Brain microvascular endothelial cell (primary cell): ENCODE measurements around the gene RAP2B.

ENCODE experiments used
- DNase-seq: peaks from one replicate; pipeline ENCODE4 v3.0.0-alpha.2; 2020
- H3K27ac ChIP-seq: fragments of 250-450 bp; sonication (Bioruptor Pico); 2 replicates; pipeline ENCODE4 v1.5.1; 2020; ENCODE audit warnings: mild to moderate bottlenecking, moderate library complexity
- H3K27me3 ChIP-seq: fragments of 250-450 bp; sonication (Bioruptor Pico); replicated peaks from 2 replicates; pipeline ENCODE4 v1.5.1; 2020; ENCODE audit warnings: mild to moderate bottlenecking
- H3K36me3 ChIP-seq: fragments of 250-450 bp; sonication (Bioruptor Pico); replicated peaks from 2 replicates; pipeline ENCODE4 v1.5.1; 2020; ENCODE audit warnings: mild to moderate bottlenecking
- H3K4me3 ChIP-seq: 2 replicates; pipeline ENCODE4 v1.5.1; 2011; ENCODE audit warnings: low read depth, mild to moderate bottlenecking, control low read depth, low read length, moderate library complexity
- CTCF ChIP-seq: IDR thresholded peaks from 2 replicates; pipeline ENCODE4 v1.5.1; 2011; ENCODE audit warnings: low read depth, mild to moderate bottlenecking, moderate library complexity, low read length, control low read depth, inconsistent platforms; ENCODE audit errors: missing control alignments
- in situ Hi-C: cut with HindIII; loops from 2 replicates; pipeline ENCODE4 v1.10.0; 2017; ENCODE audit warnings: low sequenced_read_pairs, low pct_ligation_motif_present

RAP2B gene

GRCh38 chr3:153129866-153130265, 32.2 kb upstream of the RAP2B start:
- no peak for TF ChIP-seq CTCF
- in situ Hi-C loops = no loop called here
- no peak overlapping the region for H3K27ac ChIP-seq
- no peak for DNase-seq
- H3K4me3 ChIP-seq = no peak overlapping the region
- no peaks in the 10 kb centered on the region for H3K36me3 ChIP-seq
- no peaks in the 10 kb centered on the region for H3K27me3 ChIP-seq

GRCh38 chr3:153130312-153130977, 31.6 kb upstream of the RAP2B start:
- Histone ChIP-seq H3K27ac (peak overlapping the region; percentile 55), H3K4me3 (no peak overlapping the region), H3K36me3 (no peaks in the 10 kb centered on the region), H3K27me3 (no peaks in the 10 kb centered on the region)
- peak; percentile 40 for DNase-seq
- in situ Hi-C loops = no loop called here
- no peak for TF ChIP-seq CTCF

GRCh38 chr3:153137626-153138025, 24.4 kb upstream of the RAP2B start:
- no peak for DNase-seq
- H3K27ac ChIP-seq = no peak overlapping the region
- H3K27me3 ChIP-seq = no peaks in the 10 kb centered on the region
- no peak overlapping the region for H3K4me3 ChIP-seq
- in situ Hi-C loops = no loop called here
- TF ChIP-seq CTCF = no peak
- no peaks in the 10 kb centered on the region for H3K36me3 ChIP-seq

- Histone ChIP-seq H3K4me3 (no peak overlapping the region), H3K36me3 (no peaks in the 10 kb centered on the region), H3K27ac (peak overlapping the region; percentile 85), H3K27me3 (no peaks in the 10 kb centered on the region)
- peak; percentile 86 for DNase-seq
- TF ChIP-seq CTCF = no peak
- in situ Hi-C loops = no loop called here
These were observed 23.5 kb upstream of the RAP2B start for GRCh38 chr3:153138276-153139210.

- no peak for TF ChIP-seq CTCF
- in situ Hi-C loops = no loop called here
- no peak overlapping the region for H3K4me3 ChIP-seq
- peak; percentile 24 for DNase-seq
- H3K36me3 ChIP-seq = no peaks in the 10 kb centered on the region
- no peaks in the 10 kb centered on the region for H3K27me3 ChIP-seq
- H3K27ac ChIP-seq = peak overlapping the region; percentile 7
These were observed 19.1 kb upstream of the RAP2B start for GRCh38 chr3:153142961-153143360.
